Right ventricle myocardium superior (tissue), 1 donor: ENCODE data around the gene TOX2. TPM values are rescaled to one million over a fixed set of nuclear protein-coding genes. Genes with fewer than 3 reads are reported as not detected.

Experiments used
- ATAC-seq: fragments of 200-7000 bp; cut with Tn5 transposase; one replicate; pipeline ENCODE4 v1.9.1; 2020; ENCODE audit warnings: mild to moderate bottlenecking; ENCODE audit not compliant: poor library complexity
- DNase-seq: peaks from one replicate; pipeline ENCODE4 v3.0.0-alpha.2; 2020
- intact Hi-C: fragments of 100-400 bp; cut with DNase I; formaldehyde crosslinking; loops from one replicate; pipeline ENCODE4 v1.11.2; 2022
- total RNA-seq: library from RNA; stranded (reverse); fragmentation: NEBNext Ultra II Directional; extraction: Animal tissue kit (Norgen Biotek cat#: 25700); gene quantifications from one replicate; pipeline ENCODE4 v1.2.1, GENCODE V29; 2021
- donor health status: DM: no; HTN: yes; CAD: no; lungs with severe emphysema.

The TOX2 gene
- total RNA-seq, 1 donor from 2014 or later: 0.46 TPM

DNA sequence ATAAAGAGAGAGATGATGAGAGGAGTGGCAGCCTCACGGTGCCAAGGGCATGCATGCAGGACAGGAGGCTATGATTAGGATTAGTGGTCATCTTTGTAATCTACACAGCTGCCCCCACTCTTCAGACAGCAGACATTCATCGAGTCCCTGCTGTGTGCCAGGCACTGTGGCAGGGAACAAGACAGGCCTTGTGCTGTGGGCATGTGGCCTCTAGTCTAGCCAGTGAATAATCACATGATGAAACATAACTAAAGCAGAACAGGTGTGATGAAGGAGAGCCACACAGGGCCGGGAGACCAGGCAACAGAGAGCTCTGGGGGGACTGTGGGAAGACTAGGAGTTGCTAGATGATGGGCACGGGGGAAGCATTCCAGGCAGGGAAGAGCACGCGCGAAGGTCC, 22.2 kb downstream of the TOX2 start:
- intact Hi-C loops: no loop called here
- ATAC-seq (no peak), DNase-seq (no peak)

DNA sequence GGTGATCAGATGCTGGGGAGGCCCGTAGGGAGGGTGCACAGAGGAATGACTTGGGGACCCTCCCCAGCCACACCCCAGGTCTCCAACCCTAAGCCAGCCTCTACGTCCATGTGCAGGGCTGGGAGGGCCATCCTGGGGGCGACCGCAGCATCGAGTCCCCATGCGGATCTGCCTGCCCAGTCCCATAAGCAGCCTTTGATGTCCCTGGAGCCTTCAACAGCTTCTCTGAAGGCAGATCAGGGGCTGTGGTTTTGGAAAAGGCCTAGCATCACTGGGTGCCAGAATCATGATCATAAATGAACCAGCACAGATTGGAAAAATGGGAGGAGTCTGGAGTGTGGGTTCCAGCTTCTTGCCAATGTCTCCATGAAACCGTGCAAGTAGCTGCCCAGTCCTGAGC, 22.9 kb downstream of the TOX2 start:
- intact Hi-C loops: no loop called here
- no peak for DNase-seq
- no peak for ATAC-seq

DNA sequence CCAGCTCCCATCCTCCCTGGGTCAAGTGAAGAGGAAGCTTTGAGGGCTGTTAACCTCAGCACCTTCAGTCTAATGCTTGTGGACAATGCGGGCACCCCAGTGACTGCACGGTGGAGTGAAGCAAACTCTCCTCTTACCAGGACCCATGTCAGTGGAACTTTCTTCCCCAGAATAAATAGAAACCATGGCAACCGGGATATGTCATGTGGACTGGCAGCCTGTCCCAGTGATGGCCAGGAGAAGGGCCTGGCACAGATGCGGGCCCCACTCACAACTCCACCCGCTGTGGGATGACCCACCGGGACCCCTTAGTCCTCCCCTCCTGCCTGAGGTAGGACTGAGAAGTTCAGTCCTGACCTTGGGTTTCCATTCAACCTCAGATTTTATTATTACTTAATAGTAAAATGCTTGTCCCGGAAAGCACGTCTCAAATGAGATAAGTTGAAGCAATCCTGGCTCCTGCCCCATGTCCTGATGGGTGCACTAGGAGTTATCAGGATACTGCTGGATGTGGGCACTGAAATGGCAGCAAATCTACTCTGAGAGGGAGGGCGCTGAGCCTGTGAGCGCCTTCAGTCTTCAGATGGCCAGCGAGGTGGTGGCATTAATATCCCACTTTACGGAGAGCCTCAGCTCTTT, 23.5 kb downstream of the TOX2 start:
- intact Hi-C loops: no loop called here
- no peak for ATAC-seq
- DNase-seq: no peak

DNA sequence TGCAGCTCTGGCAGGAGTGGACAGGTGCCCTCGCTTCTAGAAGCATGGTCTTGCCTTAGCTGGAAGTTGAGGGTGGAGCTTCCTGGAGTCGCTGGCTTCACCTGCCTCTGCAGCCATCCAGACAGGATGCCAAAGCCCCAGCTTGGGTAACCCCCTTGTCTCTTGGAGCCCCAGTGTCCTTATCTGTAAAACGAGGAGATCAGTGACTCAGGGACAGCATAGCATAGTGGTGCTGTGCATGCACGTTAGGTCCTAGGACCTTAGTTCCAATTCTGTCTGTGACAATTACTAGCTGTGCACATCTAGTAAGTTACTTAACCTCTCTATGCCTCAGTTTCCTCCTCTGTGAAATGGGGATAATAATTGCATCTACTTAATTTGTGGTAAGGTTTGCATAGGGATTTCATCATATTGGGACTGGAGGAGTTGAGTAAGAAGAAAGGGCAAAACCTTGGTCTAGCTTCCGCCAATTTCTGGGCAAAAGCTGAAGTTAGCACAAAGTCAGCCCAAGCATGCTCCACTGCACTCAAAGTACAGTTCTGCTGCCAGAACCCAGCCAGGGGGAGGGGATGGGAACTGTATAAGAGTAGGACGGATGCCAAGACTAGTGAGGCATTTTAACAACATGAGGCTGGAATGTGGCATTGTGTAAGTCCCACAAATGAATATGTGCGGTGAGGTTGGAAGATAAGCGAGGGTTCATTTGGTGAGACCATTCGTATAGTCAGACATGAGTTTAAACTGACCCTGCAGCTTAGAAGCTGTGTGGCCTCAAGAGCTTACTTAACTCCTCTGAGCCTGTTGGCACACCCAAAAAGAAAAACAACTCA, 24.5 kb downstream of the TOX2 start:
- peak; percentile 63 for ATAC-seq

DNA sequence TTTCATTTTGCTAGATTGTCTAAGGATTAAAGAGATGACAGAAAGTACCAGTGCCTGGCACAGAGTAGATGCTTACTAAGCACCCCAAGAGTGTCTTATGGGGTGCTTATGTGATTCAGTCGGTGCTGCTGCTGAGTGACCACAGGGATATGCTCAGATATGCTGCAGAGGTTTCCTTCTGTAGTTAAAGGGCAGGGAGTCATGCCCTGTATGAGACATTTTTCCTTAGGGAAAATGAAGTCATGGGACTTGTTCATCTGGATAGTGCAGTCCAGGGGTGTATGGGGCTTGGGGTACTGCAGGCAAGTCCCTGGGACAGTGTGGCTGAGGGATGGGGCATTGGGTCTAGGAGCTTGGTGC, 25.1 kb downstream of the TOX2 start:
- intact Hi-C loops: no loop called here
- no peak for ATAC-seq
- DNase-seq: no peak

More for the DNA sequence above, 24.5 kb downstream of the TOX2 start:
- peak; percentile 78 for DNase-seq
- intact Hi-C loops: no loop called here

DNA sequence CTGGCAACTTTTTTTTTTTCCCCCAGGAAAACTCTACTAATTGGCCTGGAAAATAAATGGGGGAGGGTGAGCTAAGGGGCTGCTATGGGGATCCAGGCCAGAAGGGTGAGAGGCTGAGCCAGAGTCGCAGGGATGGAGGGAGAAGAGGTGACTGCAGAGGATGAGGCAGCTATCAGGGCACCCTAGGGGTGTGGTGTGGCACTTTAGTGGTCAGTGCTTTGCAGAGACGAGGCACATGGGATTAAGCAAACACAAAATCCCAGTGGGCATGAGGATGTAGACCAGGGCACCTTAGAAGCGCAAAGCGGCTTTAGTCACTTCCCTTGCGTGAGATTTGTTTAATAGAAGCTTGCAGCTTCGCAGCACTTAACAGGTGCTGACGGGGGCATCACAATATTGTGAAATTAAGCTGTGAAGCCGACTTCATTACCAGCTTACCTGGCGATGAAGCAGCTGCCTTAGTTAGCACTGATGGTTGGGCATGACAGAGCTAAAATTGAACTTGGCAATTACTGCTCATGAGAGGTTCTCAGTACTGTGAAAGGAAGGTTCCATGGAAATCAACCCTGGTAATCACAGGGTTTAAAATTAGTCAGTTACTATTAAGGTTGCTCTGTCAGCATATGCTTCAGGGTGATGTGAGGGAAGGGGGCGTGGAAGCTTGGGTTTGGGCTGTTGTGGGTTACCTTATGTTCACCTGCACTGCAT, 26.0 kb downstream of the TOX2 start:
- no peak for ATAC-seq

DNA sequence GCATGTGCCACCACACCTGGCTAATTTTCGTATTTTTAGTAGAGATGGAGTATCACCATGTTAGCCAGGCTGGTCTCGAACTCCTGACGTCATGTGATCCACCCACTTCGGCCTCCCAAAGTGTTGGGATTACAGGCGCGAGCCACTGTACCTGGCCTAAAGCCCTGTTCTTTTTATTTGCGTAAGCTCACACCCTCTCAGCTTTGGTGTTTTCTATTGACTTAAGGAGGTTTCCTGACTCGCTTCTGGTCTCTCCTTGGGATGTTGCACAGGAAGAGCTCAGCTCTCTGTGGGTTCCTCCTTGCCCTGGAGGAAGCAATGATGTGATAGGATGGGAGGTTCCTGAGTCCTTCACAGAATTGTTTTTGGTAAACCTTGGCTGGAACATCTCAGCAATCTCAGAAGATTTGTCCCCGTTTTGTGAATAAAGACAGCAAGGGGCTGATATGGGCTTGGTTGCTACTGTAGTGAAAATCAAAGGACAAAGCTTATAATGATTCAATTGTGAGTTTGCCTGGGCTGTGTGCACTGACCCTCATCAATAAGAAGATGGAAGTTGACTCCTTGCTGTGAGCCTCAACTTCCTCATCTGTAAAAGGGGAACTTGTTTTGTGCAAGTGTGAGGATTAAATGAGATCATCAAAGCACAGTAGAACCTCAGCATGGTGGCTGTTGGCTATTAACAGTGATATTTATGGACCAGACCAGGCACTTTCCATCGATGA, 27.0 kb downstream of the TOX2 start:
- ATAC-seq: peak; percentile 48
- intact Hi-C loops: no loop called here
- DNase-seq: no peak

More for the DNA sequence above, 26.0 kb downstream of the TOX2 start:
- DNase-seq: no peak
- intact Hi-C loops: no loop called here

DNA sequence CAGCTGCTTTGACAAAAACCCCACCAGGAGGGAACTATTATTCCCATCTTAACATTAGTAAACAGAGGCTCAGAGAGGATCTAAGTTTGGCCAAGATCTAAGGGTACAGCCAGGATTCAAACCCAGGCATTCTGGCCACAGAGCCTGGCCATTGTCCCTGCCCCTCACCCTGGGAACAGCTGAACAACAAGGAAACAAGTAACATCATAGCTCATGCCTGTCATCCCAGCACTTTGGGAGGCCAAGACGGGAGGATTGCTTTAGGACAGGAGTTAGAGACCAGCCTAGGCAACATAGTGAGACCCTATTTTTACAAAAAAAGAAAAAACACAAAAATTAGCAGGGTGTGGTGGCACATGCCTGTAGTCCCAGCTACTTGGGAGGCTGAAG, 27.5 kb downstream of the TOX2 start:
- no peak for ATAC-seq
- intact Hi-C loops: no loop called here
- no peak for DNase-seq

DNA sequence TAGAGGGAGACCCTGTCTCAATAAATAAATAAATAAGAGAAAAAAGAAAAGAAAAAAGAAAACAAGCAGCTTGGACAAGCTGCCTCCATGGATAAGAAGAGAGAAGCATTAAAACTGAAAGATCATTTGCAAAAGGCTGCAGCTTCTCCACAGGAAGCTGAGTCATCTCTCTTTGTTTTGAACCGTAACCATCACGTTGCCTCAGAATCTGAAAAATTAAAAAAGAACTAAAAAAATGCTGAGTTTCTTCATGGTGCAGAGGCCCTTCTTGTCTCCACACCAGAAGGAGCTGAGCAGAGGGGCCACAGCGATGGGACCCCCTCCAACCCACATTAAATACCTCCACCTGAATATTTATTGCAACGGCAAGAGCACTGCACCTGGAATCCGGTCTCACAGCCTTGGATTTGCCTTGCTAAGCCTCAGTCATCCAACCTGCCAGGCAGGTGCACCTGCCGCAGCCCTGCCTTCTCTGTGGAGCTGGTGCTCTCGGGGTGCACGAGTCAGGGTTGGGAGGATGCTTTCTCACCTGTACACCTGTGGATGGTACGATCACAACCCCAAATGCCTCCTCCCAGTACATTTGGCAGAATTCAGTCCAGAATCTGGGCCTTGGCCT, 28.1 kb downstream of the TOX2 start:
- intact Hi-C loops: no loop called here
- peak; percentile 28 for ATAC-seq
- DNase-seq: no peak

DNA sequence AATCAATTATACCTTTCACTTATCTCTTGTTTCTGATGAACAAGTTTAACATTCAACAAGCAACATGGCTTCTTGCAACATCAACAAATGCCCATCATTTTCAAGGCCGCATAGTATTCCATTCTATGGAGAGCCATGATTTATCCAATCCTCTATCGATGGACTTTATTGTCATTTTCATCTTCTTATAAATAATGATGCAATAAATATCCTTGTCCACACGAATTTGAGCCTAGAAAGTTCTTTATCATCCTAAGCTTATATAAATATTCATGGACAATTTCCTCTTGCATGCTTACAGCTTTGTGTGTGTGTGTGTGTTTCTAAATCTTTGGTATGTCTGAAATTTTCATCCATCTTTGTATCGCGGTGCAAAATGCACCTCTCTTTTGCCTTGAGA, 29.1 kb downstream of the TOX2 start:
- no peak for ATAC-seq
- intact Hi-C loops: no loop called here
- DNase-seq: no peak

DNA sequence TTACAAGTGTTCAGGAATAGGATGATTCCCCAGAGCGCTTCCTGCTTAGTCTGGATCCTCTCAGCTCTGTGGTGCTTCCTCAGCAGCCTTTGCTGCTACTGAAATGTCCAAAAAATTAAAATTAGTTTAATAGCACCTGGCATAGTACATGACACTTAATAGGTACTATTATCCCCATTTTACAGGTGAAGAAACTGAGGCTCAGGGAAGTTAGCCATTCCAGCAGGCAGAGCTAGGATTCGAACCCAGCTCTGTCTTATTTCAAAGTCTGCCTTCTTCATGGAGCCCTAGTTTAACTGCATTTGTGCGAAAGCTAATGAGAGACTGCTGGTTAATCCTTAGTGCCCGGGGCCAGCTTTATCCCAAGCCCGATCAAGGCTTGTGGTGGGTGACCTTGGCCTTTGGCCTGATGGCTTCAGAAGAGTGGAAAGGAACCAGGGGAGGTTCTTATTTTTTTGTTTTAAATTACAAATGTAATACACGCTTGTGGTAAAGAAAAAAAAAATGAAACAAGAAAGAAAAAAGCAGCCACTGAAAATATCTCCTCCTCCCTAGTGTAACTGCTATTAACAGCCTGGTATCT, 30.1 kb downstream of the TOX2 start:
- no peak for ATAC-seq
- DNase-seq: no peak
- intact Hi-C loops: no loop called here

DNA sequence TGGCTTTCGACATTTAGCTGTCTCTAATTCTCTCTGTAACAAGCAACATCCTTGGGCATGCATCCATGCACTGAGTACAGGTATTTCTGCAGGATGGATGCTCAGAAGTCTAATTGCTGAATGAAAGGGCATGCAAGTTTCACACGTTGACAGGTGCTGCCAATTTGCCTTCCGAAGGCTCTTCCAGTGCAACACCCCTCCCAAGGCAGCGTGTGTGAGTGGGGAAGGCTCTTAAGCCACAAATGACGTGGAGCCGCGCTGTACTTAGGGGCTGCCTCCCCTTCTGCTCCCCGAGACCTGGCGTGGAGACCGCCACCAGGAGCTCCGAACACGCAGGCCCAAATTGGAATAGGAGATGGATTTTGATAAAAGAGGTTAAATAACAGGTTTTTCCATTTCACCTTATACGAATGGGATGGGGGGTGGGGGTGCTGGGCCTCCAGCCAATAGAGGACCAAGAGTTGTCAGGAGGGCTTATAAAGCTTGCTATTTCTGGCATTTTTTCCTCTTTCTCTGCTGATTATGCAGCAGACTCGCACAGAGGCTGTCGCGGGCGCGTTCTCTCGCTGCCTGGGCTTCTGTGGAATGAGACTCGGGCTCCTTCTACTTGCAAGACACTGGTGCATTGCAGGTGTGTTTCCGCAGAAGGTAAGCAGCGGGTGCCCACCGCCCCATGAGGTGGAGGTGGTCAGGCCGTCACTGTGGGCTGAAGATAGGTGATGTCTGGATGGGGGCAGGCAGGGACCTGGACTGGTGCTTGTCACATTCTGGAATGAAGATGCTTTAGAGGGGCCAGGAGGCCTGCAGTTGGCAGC, 30.9 kb downstream of the TOX2 start:
- DNase-seq (no peak), ATAC-seq (no peak)
- intact Hi-C loops: no loop called here

DNA sequence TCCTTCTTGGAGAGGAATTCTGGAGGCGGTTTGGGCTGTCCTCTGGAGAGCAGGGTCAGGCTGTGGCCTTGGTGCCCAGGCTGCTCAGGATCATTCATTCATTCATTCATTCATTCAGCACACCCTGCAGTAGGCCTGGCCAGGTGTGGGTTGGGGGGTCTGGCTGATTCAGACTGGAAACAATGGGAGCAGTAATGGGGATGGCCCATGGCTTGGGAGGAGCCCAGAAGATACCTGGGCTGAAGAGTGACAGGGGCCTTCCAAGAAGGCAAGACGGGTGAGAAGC, 31.5 kb downstream of the TOX2 start:
- DNase-seq (no peak), ATAC-seq (no peak)
- intact Hi-C loops: no loop called here

DNA sequence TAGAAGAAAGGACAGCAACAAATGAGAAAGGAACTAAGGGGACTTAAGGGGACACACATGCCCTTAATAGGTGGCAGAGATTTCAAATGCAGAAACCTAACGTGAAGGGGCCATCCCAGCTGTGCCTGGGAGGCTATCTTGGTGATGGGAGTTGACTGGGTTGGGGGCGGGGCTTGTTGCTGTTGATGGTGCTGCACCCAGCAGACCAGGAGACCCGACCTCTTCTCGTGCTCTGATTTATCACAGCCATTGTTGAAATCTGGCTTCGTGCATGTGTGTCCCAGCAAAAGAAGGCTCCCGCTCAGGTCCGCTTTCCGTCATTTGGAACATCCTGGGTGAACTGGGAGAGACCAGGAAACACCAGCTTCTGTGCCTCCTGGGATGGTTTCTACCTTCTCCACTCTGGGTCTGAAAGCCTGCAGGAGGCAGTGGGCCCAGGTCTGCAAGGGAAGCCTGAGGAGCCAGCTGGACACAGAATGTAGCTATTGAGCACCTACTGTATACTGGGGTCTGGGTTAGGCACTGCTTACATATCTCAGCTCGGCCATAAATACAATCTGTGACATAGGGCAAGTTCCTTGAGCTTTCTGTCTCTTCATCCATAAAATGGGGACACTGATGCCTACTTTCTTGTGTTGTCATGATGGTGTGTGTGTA, 32.1 kb downstream of the TOX2 start:
- ATAC-seq: no peak
- intact Hi-C loops: no loop called here
- no peak for DNase-seq

DNA sequence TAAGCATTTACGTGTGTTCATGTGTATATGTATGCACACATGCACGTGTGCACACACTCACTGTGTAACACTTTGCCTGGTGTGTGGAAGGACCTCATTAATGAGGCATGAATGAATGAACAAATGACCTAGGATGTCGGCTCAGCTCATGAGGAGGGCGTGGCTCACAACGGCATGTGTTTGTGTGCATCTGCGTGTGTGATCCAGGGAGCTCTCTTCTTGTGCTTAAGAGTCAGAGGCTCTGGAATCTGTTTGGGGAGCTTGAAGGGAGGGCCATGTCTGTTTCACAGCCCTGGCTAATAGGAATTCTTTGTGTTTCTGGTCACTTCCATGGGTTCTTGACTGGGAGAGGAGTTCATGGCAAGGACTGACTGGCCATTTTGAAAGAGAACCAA, 32.7 kb downstream of the TOX2 start:
- DNase-seq: no peak
- ATAC-seq: no peak
- intact Hi-C loops: no loop called here

DNA sequence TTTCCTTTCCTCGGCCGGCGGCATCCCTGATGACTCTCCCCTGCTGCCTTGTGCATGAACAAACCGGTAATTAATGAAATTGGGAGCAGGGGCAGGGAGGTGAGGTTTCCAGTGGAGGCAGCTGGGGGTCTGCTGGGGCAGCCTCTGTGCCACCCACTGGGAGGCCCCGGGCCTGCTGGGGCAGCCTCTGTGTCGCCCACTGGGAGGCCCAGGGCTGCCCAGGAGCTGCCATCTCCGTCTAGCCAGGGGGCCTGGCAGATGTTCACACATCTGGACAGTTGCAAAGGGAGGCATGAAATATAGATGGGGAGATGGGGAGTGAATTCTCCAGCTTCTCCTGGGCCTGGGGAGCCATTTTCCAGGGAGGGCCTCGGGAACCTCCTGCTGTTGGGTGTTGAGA, 33.8 kb downstream of the TOX2 start:
- ATAC-seq (no peak), DNase-seq (no peak)
- intact Hi-C loops: no loop called here

DNA sequence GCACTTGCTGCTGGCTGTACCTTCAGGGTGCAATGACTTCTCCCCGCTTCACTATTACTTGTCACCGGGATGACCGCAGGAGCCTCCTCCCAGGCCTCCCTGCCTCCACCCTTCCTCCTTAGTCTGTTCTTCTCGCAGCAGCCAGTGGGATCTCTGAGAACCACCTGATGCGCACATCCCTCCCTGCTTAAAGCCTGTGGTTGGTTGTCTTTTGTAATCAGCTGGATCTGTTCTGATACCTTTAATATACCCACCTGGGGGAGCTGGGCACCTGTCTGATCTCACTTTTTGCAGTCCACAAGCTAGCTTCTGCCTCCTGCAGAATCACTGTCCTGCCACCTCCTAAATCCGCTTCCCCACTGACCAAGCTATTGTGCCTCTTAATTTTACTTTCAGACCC, 34.6 kb downstream of the TOX2 start:
- intact Hi-C loops: no loop called here
- ATAC-seq (no peak), DNase-seq (no peak)
